H9 (cell line): ENCODE data around the gene PLCB1. TPM values are rescaled to one million over a fixed set of nuclear protein-coding genes. Genes with fewer than 3 reads are reported as not detected.
A peak's percentile ranks its signal among the peaks of the same experiment; 100 is the strongest.

Experiments used
- DNase-seq: peaks from one replicate; pipeline ENCODE4 v3.0.0-alpha.2; 2017
- H2AFZ ChIP-seq: one replicate; pipeline ENCODE4 v1.6.1; 2013; ENCODE audit warnings: mild to moderate bottlenecking, low read length, control low read depth, moderate library complexity
- H2AK5ac ChIP-seq: 2 replicates; pipeline ENCODE4 v1.6.1; 2013; ENCODE audit warnings: low read length, control low read depth, mixed read lengths; ENCODE audit not compliant: insufficient read length
- H2BK120ac ChIP-seq: one replicate; pipeline ENCODE4 v1.6.1; 2013; ENCODE audit warnings: low read depth, mild to moderate bottlenecking, low read length, control low read depth, inconsistent platforms; ENCODE audit not compliant: poor library complexity, severe bottlenecking
- H2BK12ac ChIP-seq: 2 replicates; pipeline ENCODE4 v1.6.1; 2013; ENCODE audit warnings: low read length, control low read depth, mixed read lengths, low read depth; ENCODE audit not compliant: insufficient read length
- H2BK15ac ChIP-seq: 2 replicates; pipeline ENCODE4 v1.6.1; 2013; ENCODE audit warnings: low read depth, low read length, control low read depth
- H2BK20ac ChIP-seq: one replicate; pipeline ENCODE4 v1.6.1; 2013; ENCODE audit warnings: low read depth, mild to moderate bottlenecking, low read length, control low read depth, inconsistent platforms; ENCODE audit not compliant: poor library complexity, severe bottlenecking
- H2BK5ac ChIP-seq: 2 replicates; pipeline ENCODE4 v1.6.1; 2013; ENCODE audit warnings: low read length, control low read depth, mixed read lengths; ENCODE audit not compliant: insufficient read length
- H3K14ac ChIP-seq: 2 replicates; pipeline ENCODE4 v1.6.1; 2013; ENCODE audit warnings: low read length, control low read depth; ENCODE audit not compliant: insufficient read depth
- H3K18ac ChIP-seq: 2 replicates; pipeline ENCODE4 v1.6.1; 2013; ENCODE audit warnings: low read depth, mild to moderate bottlenecking, mixed read lengths, low read length, control low read depth; ENCODE audit not compliant: insufficient read length
- H3K23ac ChIP-seq: 2 replicates; pipeline ENCODE4 v1.6.1; 2013; ENCODE audit warnings: low read length, control low read depth, mixed read lengths, low read depth; ENCODE audit not compliant: insufficient read length
- H3K23me2 ChIP-seq: 2 replicates; pipeline ENCODE4 v1.6.1; 2013; ENCODE audit warnings: low read depth, mild to moderate bottlenecking, mixed read lengths, low read length, control low read depth; ENCODE audit not compliant: insufficient read length, poor library complexity, severe bottlenecking
- H3K27ac ChIP-seq: 2 replicates; pipeline ENCODE4 v1.5.1; 2013; ENCODE audit warnings: low read length, control low read depth, mixed read lengths, low read depth; ENCODE audit not compliant: insufficient read length
- H3K27me3 ChIP-seq: 2 replicates; pipeline ENCODE4 v1.6.1; 2013; ENCODE audit warnings: low read length, control low read depth, inconsistent platforms; ENCODE audit not compliant: insufficient read depth
- H3K4ac ChIP-seq: 2 replicates; pipeline ENCODE4 v1.6.1; 2013; ENCODE audit warnings: low read depth, mild to moderate bottlenecking, control low read depth, inconsistent platforms, low read length, moderate library complexity
- H3K4me1 ChIP-seq: 2 replicates; pipeline ENCODE4 v1.6.1; 2013; ENCODE audit warnings: low read length, control low read depth, inconsistent platforms; ENCODE audit not compliant: insufficient read depth
- H3K4me2 ChIP-seq: 2 replicates; pipeline ENCODE4 v1.6.1; 2013; ENCODE audit warnings: low read length, control low read depth, mixed read lengths; ENCODE audit not compliant: insufficient read length, insufficient read depth
- H3K56ac ChIP-seq: 2 replicates; pipeline ENCODE4 v1.6.1; 2013; ENCODE audit warnings: low read depth, mild to moderate bottlenecking, mixed read lengths, low read length, control low read depth; ENCODE audit not compliant: insufficient read length
- H3K79me1 ChIP-seq: 2 replicates; pipeline ENCODE4 v1.6.1; 2013; ENCODE audit warnings: low read depth, mild to moderate bottlenecking, moderate library complexity, low read length, control low read depth, inconsistent platforms; ENCODE audit not compliant: insufficient read depth, poor library complexity, severe bottlenecking
- H3K79me2 ChIP-seq: 2 replicates; pipeline ENCODE4 v1.6.1; 2013; ENCODE audit warnings: low read length, control low read depth, inconsistent platforms; ENCODE audit not compliant: insufficient read depth
- H3K9ac ChIP-seq: 2 replicates; pipeline ENCODE4 v1.6.1; 2013; ENCODE audit warnings: low read length, control low read depth, mixed read lengths; ENCODE audit not compliant: insufficient read length; ENCODE audit errors: extremely low read depth
- H3K9me3 ChIP-seq: one replicate; pipeline ENCODE4 v1.6.1; 2013; ENCODE audit warnings: low read depth, low read length, inconsistent platforms; ENCODE audit not compliant: control insufficient read depth
- H3T11ph ChIP-seq: one replicate; pipeline ENCODE4 v1.6.1; 2013; ENCODE audit warnings: mild to moderate bottlenecking, low read length, control low read depth, inconsistent platforms
- H4K20me1 ChIP-seq: one replicate; pipeline ENCODE4 v1.6.1; 2013; ENCODE audit not compliant: control insufficient read depth, insufficient read length, insufficient read depth
- H4K5ac ChIP-seq: 2 replicates; pipeline ENCODE4 v1.6.1; 2013; ENCODE audit warnings: low read depth, mild to moderate bottlenecking, mixed read lengths, low read length, control low read depth; ENCODE audit not compliant: insufficient read length
- H4K8ac ChIP-seq: replicated peaks from 2 replicates; pipeline ENCODE4 v1.6.1; 2013; ENCODE audit warnings: low read length, control low read depth, mixed read lengths, low read depth; ENCODE audit not compliant: insufficient read length
- H4K91ac ChIP-seq: 2 replicates; pipeline ENCODE4 v1.6.1; 2013; ENCODE audit warnings: low read depth, mild to moderate bottlenecking, moderate library complexity, mixed read lengths, low read length, control low read depth; ENCODE audit not compliant: insufficient read length
- H3K27ac Mint-ChIP-seq, 3 experiments: 2 replicates in 2 of 3; 3 replicates in 1 of 3; pipeline ENCODE4 v1.8.0; 2020 to 2021; ENCODE audit warnings: mixed read lengths in 3 of 3, mild to moderate bottlenecking in 1 of 3, moderate library complexity in 1 of 3
- H3K27me3 Mint-ChIP-seq: 2 replicates; pipeline ENCODE4 v1.8.0; 2021; ENCODE audit warnings: low read depth, mild to moderate bottlenecking, moderate library complexity, mixed read lengths
- H3K36me3 Mint-ChIP-seq, 3 experiments: 2 replicates in 2 of 3; 3 replicates in 1 of 3; pipeline ENCODE4 v1.8.0; 2020 to 2021; ENCODE audit warnings: low read depth in 3 of 3, mixed read lengths in 3 of 3; ENCODE audit not compliant: insufficient read depth in 1 of 3
- H3K4me1 Mint-ChIP-seq, 2 experiments: 2 replicates each; pipeline ENCODE4 v1.8.0; 2020; ENCODE audit warnings: mixed read lengths in 2 of 2
- H3K4me3 Mint-ChIP-seq, 2 experiments: 2 replicates in 1 of 2; 3 replicates in 1 of 2; pipeline ENCODE4 v1.8.0; 2020 to 2021; ENCODE audit warnings: mild to moderate bottlenecking in 2 of 2, mixed read lengths in 2 of 2, moderate library complexity in 1 of 2
- H3K9me3 Mint-ChIP-seq, 2 experiments: 2 replicates in 1 of 2; 3 replicates in 1 of 2; pipeline ENCODE4 v1.8.0; 2020; ENCODE audit warnings: mild to moderate bottlenecking in 2 of 2, mixed read lengths in 2 of 2, moderate library complexity in 1 of 2
- CTCF ChIP-seq: fragments of 200-600 bp; sonication (generic); conservative IDR thresholded peaks from 3 replicates; pipeline ENCODE4 v1.8.0; 2021; ENCODE audit warnings: antibody characterized with exemption, mild to moderate bottlenecking
- WGBS: extraction: QIAGEN DNeasy Blood & Tissue Kit; methylation state at CpG from one replicate; pipeline ENCODE4 v1.1.7; 2013; ENCODE audit warnings: missing lambda C conversion rate, low lambda C conversion rate, mixed read lengths; ENCODE audit not compliant: insufficient read length; ENCODE audit errors: extremely low coverage; 5-methylcytosine and 5-hydroxymethylcytosine counted together
- total RNA-seq: library from RNA; stranded (reverse); gene quantifications from 2 replicates; pipeline ENCODE4 v1.2.1, GENCODE V29; 2021

PLCB1 gene
- total RNA-seq, 1 experiment from 2014 or later = 11.5 TPM

DNA sequence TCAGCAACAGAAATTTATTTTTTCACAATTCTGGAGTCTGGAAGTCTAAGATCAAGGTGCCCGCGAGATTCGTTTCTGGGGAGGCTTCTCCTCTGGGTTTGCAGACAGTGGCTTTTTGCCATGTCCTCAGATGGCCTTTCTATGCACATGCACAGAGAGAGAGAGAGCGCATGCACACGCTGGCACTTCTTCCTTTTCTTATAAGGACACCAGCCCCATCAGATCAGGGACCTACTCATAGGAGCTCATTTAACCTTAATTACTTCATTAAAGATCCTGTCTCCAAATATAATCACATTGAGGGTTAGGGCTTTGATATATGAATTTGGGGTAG is 676.1 kb downstream of the PLCB1 start:
- H2AFZ ChIP-seq = no peak overlapping the region
- H4K5ac ChIP-seq = no peak overlapping the region
- no peak overlapping the region for H2AK5ac ChIP-seq
- H2BK5ac ChIP-seq = no peak overlapping the region
- H3K4me1 ChIP-seq = peaks cover 24% of the 10 kb centered on the region
- no peaks in the 10 kb centered on the region for H4K20me1 ChIP-seq
- H4K91ac ChIP-seq = no peak overlapping the region
- WGBS = no CpG with 5 or more reads among the region's 5 CpGs
- Mint-ChIP-seq H3K27me3 (no peaks in the 10 kb centered on the region), H3K4me3 (no peak overlapping the region), H3K27ac (peak overlapping the region in 1 of 3 experiments; percentile 41; a peak in 1 of 7 replicates), H3K9me3 (peaks cover 0 to under 1% of the 10 kb centered on the region in 2 experiments; a peak in 1 of 5 replicates), H3K4me1 (peaks cover 69 to 73% of the 10 kb centered on the region in 2 experiments), H3K36me3 (peaks cover 0 to 1% (median 0%) of the 10 kb centered on the region in 3 experiments; a peak in 1 of 7 replicates)
- no peak overlapping the region for H2BK120ac ChIP-seq
- H3K9me3 ChIP-seq = no peaks in the 10 kb centered on the region
- H2BK15ac ChIP-seq = no peak overlapping the region
- H3K27me3 ChIP-seq = no peaks in the 10 kb centered on the region
- H3K23ac ChIP-seq = no peak overlapping the region
- H3K4ac ChIP-seq = no peak overlapping the region
- H3K14ac ChIP-seq = no peak overlapping the region
- no peak overlapping the region for H2BK12ac ChIP-seq
- H3K79me1 ChIP-seq = no peaks in the 10 kb centered on the region
- no peak overlapping the region for H4K8ac ChIP-seq
- TF ChIP-seq CTCF = no peak
- H3T11ph ChIP-seq = no peak overlapping the region
- no peak for DNase-seq
- no peak overlapping the region for H3K9ac ChIP-seq
- H3K23me2 ChIP-seq = no peaks in the 10 kb centered on the region
- H3K4me2 ChIP-seq = no peak overlapping the region
- H2BK20ac ChIP-seq = no peak overlapping the region
- H3K27ac ChIP-seq = no peak overlapping the region
- H3K79me2 ChIP-seq = no peaks in the 10 kb centered on the region
- H3K18ac ChIP-seq = no peak overlapping the region
- H3K56ac ChIP-seq = no peak overlapping the region
